GM08714 (cell line): ENCODE measurements around the gene LAMA5.
A peak's percentile ranks its signal among the peaks of the same experiment; 100 is the strongest.

Source experiments
- H3K4me3 ChIP-seq: fragments of 200-500 bp; sonication (Bioruptor generic); 2 replicates; pipeline ENCODE4 v1.5.1; 2014; ENCODE audit warnings: mild to moderate bottlenecking, low read length, inconsistent platforms
- ZNF274 ChIP-seq: IDR thresholded peaks from 2 replicates; pipeline ENCODE4 v1.6.1; 2012; ENCODE audit warnings: mild to moderate bottlenecking, low read depth, low read length

LAMA5 gene

GRCh38 chr20:62347445-62347844 lies 19.7 kb downstream of the LAMA5 start:
- TF ChIP-seq ZNF274 = no peak
- H3K4me3 ChIP-seq = no peak overlapping the region

- H3K4me3 ChIP-seq = no peak overlapping the region
- no peak for TF ChIP-seq ZNF274
These were observed 20.0 kb downstream of the LAMA5 start for GRCh38 chr20:62347151-62347404.

DNA sequence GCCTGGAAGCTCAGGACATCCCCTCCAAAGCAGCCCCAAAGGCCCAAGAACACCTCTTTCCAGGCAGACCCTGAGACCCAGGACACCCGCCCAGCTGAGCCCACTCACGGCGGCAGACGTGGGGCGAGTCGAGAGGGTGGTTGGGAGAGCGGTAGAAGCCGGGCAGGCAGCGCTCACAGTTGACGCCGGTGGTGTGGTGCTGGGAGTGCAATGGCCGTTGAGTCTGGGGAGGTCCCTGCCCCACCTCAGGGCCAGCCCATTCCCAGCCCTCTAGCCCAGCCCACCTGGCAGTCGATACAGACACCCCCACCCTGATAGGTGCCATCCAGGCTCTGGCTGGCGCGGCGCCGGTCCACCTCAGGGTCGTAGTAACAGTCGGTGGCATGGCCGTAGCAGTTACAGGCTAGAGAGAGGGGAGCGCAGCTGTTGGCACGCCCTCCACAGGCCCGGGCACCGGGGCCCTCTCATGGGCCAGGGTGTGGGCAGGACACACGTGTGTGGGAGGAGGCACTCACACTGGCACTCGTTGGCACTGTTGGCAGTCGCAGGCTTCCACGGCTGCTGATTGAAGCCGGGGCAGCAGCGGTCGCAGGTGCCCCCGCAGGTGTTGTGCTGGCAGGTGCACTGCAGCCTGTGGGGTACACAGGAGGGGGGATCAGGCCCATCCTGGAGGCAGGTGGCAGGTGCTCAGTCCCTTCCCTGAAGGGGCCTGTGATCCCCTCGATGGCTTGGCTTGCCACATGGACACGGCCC lies 20.5 kb downstream of the LAMA5 start:
- no peak for TF ChIP-seq ZNF274
- no peak overlapping the region for H3K4me3 ChIP-seq

- no peak for TF ChIP-seq ZNF274
- H3K4me3 ChIP-seq = no peak overlapping the region
These were observed 21.3 kb downstream of the LAMA5 start for GRCh38 chr20:62345681-62346370.

DNA sequence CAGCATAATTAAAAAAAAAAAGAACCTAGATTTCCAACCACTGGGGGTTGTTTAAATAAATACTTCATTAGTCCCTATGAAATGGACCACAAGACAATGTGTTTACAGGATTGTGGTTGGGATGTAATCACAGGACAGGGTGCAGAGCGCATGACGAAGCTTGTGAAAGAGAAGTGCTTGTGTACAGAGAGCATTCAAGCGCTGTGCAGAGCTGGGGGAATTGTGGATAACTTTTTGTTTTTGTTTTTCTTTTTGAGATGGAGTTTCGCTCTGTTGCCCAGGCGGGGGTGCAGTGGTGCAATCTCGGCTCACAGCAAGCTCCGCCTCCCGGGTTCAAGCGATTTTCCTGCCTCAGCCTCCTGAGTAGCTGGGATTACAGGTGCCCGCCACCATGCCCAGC lies 22.3 kb downstream of the LAMA5 start:
- no peak for TF ChIP-seq ZNF274
- H3K4me3 ChIP-seq = no peak overlapping the region

- no peak overlapping the region for H3K4me3 ChIP-seq
- no peak for TF ChIP-seq ZNF274
These were observed 23.0 kb downstream of the LAMA5 start for GRCh38 chr20:62344092-62344491.

- TF ChIP-seq ZNF274 = no peak
- H3K4me3 ChIP-seq = no peak overlapping the region
These were observed 24.2 kb downstream of the LAMA5 start for GRCh38 chr20:62342910-62343309.

GRCh38 chr20:62339647-62340062 lies 27.5 kb downstream of the LAMA5 start:
- peak overlapping the region; percentile 30; the same call in 1 of the 2 replicates for H3K4me3 ChIP-seq
- TF ChIP-seq ZNF274 = no peak

DNA sequence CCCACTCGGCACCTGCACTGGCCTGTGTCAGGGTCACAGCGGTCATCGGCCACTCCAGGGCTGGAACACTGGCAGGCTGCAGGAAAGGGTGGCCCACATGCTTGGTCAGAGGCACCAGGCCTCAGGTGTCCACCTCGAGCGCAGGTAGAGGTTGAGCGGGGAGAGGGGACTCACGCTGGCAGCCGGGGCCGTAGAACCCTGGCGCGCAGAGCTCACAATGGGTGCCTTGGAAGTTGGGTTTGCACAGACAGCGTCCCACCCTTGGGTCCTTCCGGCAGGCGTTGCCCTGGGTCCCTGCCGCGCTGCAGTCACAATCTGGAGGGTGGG lies 28.9 kb downstream of the LAMA5 start:
- TF ChIP-seq ZNF274 = no peak
- H3K4me3 ChIP-seq = no peak overlapping the region

DNA sequence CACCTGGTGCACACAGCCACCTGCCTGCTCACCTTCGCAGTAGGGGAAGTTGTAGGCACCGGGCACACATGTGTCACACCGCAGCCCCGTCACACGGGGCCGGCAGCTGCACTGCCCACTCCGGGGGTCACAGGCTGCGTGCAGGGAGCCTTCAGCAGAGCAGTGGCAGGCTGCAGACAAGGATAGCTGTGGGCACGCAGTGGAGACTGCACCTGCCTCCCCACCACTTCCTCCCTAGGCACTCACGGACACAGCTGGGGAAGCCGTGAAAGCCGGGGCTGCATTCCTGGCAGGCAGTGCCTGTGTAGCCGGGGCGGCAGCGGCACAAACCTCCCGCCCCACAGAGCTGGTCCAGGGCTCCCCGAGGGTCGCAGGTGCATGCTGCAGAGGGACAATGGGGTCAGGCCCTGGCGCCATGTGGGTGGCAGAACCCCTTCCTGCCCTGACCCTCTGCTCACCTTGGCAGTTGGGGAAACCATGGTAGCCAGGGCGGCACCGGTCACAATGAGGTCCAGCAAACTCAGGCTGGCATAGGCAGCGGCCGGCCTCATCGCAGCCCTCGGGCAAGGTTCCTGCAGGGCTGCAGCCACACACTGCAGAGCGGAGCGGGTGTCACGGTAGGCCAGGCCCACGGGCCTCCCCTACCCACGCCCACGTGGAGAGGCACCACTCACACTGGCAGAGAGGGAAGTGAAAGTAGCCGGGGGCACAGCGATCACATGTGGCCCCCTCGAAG lies 29.4 kb downstream of the LAMA5 start:
- TF ChIP-seq ZNF274 = no peak
- H3K4me3 ChIP-seq = no peak overlapping the region

DNA sequence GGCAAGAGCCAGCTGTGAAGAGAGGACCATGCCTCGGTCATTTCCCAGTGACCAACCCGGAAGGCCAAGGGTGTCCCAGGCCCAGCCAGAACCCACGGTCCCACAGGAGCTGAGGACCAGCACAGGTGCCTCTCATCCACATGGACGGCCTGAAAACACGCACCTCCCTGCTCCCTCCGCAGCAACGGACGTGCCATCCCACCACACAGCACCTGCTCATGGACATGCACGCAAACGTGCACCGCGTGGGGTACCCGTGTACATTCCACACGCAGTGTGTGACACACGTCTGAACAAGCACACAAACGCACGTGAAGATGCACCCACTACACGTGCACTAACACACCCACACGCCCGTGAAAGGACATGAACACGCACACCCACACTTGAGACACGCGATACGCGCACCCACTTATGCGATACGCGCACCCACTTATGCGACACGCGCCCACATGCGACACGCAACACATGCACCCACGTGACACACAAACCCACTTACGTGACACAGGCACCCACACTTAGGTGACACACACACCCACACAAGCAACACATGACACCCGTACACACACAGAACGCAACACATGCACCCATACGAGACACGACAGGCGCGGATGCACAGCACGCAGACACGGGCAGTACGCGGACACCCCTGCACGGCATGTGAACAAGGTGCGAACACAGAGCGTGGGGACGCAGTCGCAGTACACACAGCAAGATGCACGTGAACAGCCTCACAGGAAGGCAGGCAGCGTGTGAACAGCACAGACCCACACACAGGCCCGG lies 30.1 kb downstream of the LAMA5 start:
- H3K4me3 ChIP-seq = no peak overlapping the region
- no peak for TF ChIP-seq ZNF274

DNA sequence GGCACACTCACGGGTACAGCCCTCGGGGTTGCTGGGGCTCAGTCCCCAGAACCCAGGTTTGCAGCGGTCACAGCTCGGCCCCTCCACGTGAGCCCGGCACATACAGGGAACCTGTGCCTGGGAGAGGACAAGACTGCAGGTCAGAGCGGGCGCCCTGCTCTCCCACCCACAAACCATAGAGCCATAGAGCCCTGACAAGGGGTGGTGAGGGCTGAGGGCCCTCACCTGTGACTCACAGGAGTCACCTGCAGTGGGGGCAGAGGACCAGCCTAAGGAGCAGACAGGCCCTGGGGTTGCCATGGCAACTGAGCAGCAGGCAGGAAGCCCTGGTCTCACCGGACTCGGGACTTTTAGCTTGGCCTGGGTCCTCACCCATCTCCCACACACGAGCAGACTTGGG lies 30.8 kb downstream of the LAMA5 start:
- TF ChIP-seq ZNF274 = no peak
- no peak overlapping the region for H3K4me3 ChIP-seq

- TF ChIP-seq ZNF274 = no peak
- H3K4me3 ChIP-seq = no peak overlapping the region
These were observed 31.6 kb downstream of the LAMA5 start for GRCh38 chr20:62335532-62335931.

GRCh38 chr20:62334881-62335280 lies 32.2 kb downstream of the LAMA5 start:
- TF ChIP-seq ZNF274 = no peak
- no peak overlapping the region for H3K4me3 ChIP-seq
